Measurements from ENCODE around the gene ARHGAP26.

ARHGAP26 gene

DNA sequence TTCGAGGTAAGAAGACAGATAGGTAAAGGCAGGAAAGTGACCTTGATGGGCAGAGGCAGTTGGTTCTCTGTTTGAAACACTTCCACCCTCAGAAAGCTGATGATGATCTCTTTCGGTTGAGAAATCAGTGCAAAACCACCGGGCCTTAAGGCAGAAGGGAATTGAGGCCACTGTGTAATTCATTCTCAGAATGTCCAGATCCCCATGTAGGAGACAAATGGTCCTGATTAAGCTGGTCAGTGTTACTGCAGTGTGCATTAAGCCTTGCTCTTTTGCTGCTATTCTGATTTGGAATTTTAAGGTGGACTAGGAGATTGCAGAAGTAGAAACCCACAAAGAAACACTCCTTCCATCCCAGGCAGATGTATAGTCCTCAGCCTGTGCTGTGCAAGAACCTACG lies 255.2 kb downstream of the ARHGAP26 start:
- no peak for DNase-seq

DNA sequence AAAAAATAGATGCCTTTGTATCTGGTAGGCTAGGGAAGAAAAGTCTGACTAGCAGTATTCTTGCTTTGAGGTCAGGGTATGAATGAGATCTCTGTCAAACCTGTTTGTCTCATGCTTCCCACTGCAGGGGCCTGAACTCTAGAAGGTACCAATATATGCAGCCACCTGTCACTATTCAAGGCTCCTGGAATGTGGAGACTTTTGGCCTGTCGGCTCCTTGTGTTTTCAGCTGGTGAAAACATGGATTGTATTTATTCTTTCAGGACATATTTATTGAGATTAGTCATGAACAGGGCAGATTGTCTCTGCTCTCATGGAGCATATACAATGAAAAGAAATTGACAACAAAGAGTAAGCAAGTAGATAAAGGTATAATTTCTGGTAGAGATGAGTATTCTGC lies 255.8 kb downstream of the ARHGAP26 start:
- no peak for DNase-seq

DNA sequence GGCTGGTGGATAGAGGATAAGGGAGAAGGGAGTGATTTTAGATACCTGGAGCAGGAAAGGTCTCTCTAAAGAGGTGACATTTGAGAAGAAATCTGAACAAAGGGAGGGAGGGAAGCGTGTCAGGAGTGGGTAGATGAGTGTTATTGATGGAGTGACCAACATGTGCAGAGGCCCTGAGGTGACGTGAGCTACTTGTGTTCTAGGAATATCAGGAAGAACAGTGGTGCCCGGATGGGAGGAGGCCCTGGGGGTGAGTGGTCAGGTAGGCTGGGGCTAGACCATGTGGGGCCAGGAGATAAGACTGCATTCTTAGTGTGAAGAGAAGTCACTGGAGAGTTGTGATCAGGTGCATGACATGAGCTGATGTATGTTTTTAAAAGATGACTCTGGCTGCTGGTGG lies 256.2 kb downstream of the ARHGAP26 start:
- no peak for DNase-seq

DNA sequence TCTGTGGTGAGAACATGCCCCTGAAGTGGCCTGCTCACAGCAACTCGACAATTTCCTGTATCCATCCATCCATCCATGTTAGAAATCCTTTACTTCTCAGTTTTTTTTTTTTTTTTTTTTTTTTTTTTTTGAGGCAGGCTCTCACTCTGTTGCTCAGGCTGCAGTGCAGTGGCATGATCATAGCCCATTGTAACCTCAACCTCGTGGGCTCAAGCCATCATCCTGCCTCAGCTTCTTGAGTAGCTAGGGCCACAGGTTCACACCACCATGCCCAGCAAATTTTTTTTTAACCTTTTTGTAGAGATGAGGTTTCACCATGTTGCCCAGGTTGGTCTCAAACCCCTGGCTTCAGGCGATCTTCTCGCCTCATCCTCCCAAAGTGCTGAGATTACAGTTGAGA lies 259.1 kb downstream of the ARHGAP26 start:
- no peak for DNase-seq

DNA sequence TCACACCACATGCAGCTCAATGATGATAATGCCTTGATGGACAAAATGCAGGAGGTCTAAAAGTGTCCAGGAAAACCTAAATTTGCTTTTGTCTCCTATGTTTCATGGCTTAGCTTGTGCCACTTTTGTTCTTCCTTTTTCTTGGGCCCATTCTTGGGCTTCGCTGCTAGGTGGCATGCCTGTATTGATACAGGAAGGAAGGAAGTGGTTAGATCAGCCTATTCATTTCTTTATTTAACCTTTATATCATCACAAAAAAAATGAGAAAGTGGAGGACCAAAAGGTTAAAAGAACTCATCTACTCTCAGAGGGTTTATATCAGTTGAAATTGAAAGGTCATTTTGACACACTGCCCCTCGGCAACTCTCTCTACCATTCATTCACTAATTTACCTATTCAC lies 260.2 kb downstream of the ARHGAP26 start:
- DNase-seq, result no peak

DNA sequence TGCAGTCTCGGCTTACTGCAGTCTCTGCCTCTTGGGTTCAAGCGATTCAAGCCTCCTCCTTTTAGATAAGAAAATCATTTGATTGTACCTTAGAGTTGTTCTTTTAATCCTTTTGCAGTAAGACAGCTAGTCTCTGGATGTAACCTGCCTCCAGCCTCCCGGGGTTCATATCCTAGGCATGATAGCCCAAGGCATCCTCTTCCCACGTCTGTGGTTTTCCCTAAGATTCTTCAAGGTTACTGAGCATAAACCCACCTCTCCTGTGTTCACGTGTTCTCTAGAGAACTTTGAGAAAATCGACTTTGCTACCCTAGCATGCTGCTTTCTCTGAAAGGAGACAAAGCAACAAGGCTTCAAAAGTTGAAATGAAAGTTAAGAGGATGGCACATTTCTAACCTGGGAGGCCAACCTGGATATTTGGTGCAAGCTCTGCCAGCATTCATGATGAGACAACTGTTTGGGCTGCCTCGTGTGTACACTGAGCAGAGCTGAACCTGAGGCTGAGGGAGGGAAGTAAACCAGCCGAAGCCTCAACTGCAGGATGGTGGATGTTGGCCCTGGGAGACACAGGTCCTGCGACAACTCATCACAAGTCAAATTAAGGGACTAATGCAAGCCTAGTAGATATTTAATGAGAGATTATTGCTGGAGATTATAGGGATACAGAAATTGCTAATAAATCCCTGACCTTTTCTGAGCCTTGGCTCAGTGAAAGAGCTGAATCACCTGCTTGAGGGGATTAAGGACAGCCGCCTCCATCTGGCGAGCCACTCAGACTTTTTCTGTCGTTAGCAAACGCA lies 261.8 kb downstream of the ARHGAP26 start:
- DNase-seq, result no peak

DNA sequence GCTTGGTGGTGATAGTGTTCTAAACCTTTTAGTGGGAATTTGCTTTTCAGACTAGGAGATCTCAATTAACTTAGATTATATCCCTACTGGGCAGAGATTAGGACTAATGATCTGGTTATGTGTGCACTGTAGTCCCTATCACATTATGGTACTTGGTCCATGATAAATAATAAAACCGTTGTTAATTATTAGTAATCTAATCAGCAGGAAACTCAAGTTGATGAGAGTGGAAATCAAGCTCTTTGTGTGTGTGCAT lies 262.3 kb downstream of the ARHGAP26 start:
- DNase-seq, result no peak

DNA sequence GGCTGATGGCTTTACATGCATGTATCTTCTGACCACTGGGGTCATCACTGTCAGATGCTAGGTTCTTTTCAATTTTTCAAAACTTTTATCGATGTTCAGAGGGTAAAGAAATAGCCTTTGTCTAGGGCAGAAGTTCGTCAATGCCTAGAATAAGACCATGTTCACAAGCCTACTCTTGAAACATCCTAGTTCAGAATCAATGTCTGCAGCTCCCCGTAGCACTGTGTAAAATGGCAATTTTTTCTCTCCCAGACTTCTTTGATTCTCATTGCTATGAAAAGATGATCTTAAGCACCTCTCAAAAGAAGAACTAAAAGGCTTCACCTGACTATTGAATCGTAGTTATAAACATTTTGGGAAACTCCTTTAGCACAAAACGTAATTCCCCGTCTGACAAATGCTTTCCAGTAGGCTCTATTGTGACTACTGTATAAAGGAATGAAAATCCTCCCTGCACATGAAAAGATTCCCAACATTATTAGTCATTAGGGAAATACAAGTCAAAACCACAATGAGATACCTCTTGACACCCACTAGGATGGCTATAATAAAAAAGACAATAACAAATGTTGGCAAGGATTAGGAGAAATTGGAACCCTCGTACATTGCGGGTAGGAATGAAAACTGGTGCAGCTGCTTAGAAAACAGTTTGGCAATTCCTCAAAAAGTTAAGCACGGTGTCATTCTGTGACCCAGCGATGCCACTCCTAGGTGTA lies 263.5 kb downstream of the ARHGAP26 start:
- DNase-seq, result no peak

DNA sequence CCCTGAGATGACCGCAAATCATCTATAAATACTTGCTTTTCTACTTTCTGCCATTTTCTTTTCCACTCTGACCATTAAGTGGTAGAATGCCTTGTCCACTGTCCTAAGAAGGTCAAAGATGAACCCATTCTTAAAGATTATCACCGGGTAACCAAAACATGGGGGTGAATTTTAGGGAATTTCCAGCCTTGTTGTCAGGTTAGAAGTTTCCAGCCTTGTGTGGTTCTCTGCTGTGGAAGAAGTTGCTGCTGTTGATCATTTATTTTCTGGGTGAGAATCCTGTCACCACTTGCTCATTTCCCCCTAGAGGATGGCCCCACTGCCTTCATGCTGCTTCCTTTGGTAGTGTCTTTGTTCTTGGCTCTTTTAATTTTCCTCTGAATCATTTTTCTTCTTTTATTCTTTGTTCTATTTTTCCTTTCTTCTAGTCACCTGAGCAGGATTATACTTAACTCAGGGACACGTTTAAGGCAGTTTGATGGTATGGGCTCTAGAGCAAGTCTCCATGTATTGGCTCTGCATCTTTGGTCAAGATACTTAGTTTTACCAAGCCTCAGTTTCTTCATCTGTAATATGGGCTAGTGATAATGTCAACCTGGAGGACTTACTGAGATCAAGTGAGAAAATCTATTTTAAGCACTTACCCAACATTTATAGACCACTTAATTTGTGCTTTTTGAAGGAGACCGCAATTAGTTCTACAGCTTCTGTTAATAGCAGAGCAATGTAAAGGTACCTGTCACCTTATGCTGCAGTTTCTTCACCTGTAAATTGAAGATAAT lies 266.2 kb downstream of the ARHGAP26 start:
- no peak for DNase-seq

DNA sequence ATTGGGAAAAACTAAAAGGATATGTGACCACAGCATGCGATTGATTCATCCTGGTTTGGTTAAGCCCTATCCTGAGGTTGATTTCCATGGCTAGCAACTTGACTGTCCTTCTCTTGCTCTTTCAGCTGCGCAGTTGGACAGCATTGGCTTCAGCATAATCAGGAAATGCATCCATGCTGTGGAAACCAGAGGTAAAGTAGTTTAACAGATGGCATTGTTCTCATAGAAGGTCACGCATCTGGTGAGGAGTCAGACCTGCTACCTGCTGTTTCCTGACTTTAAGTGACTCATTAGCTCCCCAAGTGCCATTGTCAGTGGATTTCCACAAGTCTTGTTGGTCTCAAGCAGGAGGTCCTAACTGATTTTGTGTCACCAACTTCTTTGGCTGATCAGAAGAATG lies 266.9 kb downstream of the ARHGAP26 start:
- no peak for DNase-seq

DNA sequence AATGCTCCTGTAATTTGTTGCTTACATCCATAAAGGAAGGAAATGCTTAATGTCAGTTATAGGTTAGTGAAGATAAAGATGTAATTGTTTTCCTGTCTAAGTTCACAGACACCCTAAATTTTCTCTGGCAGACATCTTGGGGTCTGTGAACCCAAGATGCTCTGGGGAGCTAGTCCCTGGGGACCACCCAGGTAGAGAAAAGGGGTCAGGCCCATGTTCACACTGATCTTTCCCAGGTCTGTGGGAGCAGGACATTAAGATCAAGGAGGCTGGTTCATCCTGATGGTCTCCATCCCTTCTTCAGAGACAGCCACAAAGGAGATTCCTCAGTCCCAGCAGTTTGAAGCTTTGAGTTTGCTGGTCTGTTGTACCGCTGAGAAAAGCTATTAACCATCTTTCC lies 267.5 kb downstream of the ARHGAP26 start:
- no peak for DNase-seq

DNA sequence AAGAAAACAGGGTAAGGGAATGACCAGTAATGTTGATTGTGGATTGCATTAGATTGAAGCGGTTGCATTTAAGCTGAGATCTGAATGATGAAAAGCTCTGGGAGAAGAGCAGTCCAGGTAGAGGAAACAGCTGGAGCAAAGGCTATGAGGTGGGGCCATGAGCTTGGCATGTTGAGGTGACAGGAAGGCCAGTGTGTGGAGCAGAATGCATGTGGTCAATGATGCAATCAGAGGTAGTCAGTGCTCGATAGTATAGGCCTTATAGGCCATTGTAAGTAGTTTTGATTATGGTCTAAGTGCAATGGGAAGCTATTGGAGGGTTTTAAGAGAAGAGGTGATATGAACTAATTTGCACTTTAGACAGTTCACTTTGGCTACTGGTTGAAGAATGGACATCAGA lies 270.4 kb downstream of the ARHGAP26 start:
- DNase-seq, result no peak

DNA sequence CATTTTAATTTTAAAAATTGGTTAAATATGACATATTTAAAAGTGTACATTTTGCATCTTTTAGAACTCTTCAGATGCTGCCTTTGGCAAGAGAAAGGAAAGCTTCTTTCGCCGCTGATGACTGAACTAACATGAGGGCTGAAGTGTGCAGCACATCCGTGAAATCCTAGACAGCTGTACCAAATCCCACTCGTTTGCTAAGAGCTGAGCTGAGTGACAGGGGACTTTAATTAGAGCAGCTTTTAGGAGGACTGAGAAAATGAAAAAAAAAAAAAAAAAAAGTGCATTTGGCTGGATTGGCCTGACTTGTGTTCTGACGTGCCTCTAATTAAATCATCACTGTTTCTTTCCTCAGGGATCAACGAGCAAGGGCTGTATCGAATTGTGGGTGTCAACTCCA lies 271.3 kb downstream of the ARHGAP26 start:
- DNase-seq, result no peak

DNA sequence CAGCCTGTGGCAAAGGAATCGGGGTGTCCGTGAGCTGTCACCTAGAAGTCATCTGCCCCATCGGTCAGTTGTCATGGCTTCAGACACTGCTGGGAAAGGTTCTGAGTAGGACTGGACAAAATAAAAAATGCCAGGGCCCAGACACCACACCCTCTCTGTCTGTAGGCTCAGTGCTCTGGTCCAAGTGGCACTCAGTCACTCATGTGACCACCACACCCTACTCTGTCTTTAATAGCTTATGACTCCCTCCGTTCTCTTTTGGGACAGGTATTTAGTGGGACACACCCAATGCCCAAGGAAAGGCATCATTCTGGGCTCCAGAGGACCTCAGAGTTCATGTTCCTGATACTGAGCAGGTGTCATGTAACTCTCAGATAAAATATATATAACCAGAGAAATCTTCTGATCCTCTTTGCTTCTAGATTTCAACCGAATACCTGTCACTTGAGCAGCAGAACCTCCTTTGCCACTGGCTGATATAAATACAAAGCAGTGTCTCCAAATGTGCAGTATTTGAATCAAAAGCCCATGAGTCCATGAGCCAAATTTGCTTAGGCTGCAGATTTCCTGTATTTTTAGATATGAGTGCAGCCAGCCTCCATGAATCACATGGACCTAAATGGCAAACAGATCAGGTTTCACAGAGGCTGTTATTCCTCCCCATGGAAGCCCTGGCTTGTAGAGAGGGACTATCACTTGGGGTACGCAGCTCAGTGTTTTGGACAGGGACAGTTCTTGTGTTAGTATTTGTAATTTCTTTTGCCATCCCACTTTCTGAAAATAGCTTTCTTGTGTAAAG lies 272.0 kb downstream of the ARHGAP26 start:
- DNase-seq, result no peak

DNA sequence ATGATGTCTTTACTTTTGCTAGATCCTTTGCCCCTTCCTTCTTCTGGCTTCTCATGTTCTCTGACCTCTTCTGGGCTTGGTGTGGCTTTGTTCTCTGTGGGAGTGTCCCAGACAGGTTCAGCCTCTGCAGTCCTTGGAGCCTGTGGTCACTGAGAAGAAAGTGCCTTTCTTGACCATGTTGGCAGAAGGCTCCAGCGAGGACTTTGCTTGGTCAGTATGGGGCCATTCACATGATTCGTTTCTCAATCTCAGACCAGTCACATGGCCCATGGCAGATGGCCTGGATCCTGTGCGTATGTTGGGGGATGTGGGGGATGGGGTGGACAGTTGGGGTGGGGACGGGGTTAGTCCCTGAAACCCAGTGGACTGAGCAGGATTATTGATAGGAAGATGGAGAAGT lies 274.1 kb downstream of the ARHGAP26 start:
- no peak for DNase-seq

DNA sequence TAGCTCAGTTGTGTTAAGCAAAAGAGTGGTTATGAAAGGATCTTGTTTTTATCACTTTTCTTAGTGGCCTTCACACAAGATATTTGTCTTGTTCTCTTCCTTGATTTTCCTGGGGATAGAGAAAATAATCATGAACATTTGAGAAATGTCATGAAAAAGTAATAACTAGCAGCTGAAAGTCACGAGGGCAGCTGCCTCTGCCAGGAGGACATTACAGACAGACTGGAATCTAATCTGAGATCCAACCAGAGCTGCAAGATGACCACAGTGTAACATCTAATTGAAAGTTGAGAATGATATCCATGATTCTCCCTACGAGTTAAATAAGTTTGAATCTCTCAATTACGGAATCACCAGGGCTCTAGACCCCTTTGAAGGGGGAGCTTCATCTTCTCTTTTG lies 274.9 kb downstream of the ARHGAP26 start:
- DNase-seq, result no peak

DNA sequence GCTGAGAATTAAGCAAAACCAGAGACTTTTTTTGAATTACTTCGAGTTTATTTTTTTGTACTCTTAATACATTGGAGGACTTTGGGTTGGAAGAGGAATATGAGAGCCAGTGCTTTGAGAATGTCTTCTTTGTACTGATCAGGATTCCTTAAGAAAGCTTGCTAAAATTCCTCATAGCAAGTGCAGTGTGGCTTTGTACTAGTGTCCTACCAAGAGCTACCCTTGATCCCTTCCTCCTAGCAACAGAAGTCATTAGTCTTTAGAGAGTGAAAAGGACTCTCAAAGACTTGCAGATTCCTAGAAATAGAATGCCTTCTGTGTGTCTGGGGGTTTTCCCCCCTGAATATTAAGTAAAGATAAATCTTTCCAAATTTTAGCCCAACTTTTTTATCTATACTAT lies 276.1 kb downstream of the ARHGAP26 start:
- no peak for DNase-seq

DNA sequence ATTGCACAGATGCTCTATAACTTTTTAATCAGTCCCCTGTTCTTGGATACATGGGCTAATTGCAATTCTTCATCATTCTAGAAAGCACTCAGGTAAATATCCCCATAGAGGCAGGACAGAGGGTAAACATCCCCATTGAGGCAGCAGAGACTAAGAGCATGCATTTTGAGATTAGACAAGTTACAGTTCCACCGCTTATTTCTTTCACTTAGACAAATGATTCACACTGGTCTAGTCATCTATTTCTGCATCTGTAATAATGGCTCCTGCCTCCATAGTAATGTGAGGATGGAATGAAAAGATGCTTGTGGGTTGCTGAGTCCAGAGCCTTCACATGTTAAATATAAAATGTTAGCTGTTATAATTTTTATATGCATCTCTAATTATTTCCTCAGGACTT lies 276.9 kb downstream of the ARHGAP26 start:
- no peak for DNase-seq

DNA sequence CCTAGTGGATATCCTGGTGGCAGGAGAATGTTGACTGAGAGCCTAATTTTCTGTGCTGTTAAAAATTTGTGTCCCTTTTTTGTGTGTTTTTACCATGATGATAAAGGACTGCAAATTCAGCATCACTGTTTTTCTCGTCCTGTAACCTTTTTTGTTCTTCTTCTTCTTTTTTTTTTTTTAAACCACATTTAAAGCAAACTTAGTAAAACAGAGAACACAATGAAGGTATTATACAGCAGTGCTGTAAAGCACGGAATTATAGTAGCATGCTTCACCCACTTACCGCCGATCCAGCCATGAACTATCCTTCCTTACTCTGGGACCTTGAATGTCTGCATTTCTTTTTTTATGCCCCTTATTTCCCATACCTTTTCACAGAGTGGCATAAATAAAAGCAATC lies 280.0 kb downstream of the ARHGAP26 start:
- DNase-seq, result no peak

DNA sequence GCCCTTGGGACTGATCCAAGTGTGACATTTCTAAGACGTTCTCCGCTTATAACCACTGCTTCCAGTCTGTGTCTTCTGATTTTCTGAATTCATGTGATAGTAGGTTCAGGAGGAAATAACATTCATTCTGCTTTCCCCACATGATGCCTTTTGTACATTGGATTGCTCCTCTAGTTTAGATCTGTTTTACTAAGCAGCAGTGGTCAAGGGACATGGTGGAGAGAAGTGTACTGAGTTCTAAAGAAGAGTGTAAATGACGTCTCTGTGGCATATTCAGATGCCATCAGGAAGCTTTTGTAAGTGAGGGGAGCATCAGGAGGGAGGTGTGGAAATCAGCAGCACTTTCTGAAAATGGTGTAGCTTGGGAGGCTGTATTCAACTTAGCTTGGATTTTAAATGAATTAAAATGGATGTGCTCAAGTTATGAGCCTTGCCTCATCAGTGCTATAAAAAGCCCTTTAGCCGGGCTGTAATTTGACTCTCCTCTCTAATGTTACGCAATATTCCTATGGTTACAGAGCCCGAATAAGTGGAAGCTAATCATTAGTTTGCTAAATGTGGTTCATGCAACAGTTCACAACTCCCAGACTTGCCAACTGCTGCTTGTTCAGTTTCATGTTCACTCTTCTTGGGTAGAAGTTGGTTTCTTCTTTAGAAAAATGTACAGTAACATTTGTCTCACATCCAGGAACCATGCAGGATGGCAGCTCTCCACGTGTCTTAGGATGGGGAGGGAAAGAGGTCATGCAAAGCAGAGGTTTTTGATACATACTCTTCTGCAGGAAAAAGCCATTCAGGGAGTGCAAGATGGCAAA lies 281.3 kb downstream of the ARHGAP26 start:
- peak; percentile 88 for DNase-seq

DNA sequence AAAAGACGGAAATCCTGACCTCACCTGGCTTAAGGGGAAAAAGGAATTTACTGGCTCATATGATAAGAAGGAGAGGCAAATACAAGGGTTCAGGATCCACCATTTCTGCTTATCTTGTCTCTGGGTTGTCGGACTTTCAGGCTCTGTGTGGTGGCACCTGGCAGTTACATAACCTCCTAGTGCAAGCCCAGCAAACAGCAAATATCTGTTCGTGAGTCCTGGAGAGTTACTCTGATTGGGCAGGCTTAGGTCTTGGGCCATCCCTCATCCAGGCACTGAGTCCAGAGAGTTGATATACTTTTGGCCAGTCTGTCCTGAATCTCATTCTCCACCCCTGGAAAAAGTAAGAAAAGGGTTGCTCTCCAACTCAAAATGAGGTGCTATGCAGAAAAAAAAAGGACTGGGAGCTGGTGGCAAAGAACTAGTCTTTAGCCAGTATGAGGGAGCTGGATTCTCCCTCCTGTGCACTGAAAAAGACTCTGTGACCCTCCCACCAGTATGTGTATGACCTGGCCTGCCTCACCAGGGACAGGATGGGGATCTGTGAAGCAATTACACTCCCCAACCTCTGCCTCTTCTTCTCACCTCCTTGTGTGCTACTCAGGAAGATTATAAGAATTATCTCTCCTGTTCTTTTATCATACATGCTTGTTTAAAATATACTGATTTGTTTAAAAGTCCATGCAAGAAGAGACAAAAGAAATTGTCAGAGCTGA lies 282.9 kb downstream of the ARHGAP26 start:
- DNase-seq, result no peak

DNA sequence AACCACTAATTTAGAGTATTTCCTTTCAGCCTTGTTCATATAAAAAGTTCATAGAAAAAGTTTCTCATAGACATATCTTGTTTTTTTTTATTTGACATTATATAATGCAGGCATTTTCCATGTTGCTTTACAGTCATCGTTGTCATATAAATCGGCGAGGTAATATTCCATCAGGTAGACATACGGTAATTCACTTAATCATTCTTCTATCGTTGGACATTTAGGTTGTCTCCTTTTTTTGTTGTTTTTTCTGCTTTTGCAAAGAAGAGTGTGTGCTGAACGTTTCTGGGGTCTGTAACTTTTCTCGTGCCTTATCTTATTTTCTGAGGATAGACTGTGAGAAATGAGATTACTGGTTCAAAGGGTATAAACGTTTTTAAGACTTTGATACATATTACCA lies 283.6 kb downstream of the ARHGAP26 start:
- no peak for DNase-seq

Measured in SIG-M5 (cell line).